Transverse colon (tissue), 4 donors: ENCODE results near the gene HEXA. TPM values are rescaled to one million over a fixed set of nuclear protein-coding genes. Genes with fewer than 3 reads are reported as not detected.

Source experiments
- DNase-seq: peaks from one replicate; pipeline ENCODE4 v3.0.0-alpha.2; 2019
- H3K27ac ChIP-seq, 4 donors: fragments of 200-600 bp; sonication (generic); 2 replicates each; pipeline ENCODE4 v1.5.1; 2016 to 2018; ENCODE audit warnings: inconsistent platforms in 4 of 4
- H3K27me3 ChIP-seq: fragments of 200-600 bp; sonication (generic); 2 replicates; pipeline ENCODE4 v1.5.1; 2017; ENCODE audit warnings: inconsistent platforms
- H3K36me3 ChIP-seq, 4 donors: fragments of 200-600 bp; sonication (generic); 2 replicates each; pipeline ENCODE4 v1.5.1; 2017 to 2019; ENCODE audit warnings: inconsistent platforms in 4 of 4
- H3K4me1 ChIP-seq, 4 donors: fragments of 200-600 bp; sonication (generic); 2 replicates each; pipeline ENCODE4 v1.5.1; 2017 to 2020; ENCODE audit warnings: inconsistent platforms in 4 of 4
- H3K4me3 ChIP-seq, 4 donors: fragments of 200-600 bp; sonication (generic); 1 replicate in 1 of 4; 2 replicates in 3 of 4; pipeline versions ENCODE4 v1.5.1 to v1.6.1; 2017 to 2019; ENCODE audit warnings: inconsistent platforms in 4 of 4
- H3K9me3 ChIP-seq, 2 donors: fragments of 200-600 bp; sonication (generic); 2 replicates each; pipeline ENCODE4 v1.5.1; 2017 to 2019; ENCODE audit warnings: inconsistent platforms in 2 of 2
- CTCF ChIP-seq, 5 experiments: fragments of 200-600 bp in 3 of 5; fragments of 450-650 bp in 2 of 5; sonication (generic) in 3 of 5; IDR thresholded peaks; 1 replicate in 2 of 5; 2 replicates in 3 of 5; pipeline ENCODE4 v1.5.1; 2016 to 2017; ENCODE audit warnings: antibody characterized with exemption in 5 of 5, inconsistent platforms in 3 of 5, mild to moderate bottlenecking in 2 of 5, moderate library complexity in 1 of 5
- EP300 ChIP-seq: sonication (generic); formaldehyde crosslinking; IDR thresholded peaks from one replicate; pipeline ENCODE4 v1.6.1; 2017; ENCODE audit warnings: antibody characterized with exemption, low read depth
- POLR2A ChIP-seq: fragments of 450-650 bp; IDR thresholded peaks from one replicate; pipeline ENCODE4 v1.6.1; 2016; ENCODE audit warnings: antibody characterized with exemption, mild to moderate bottlenecking, moderate library complexity
- POLR2AphosphoS5 ChIP-seq, 3 donors: sonication (generic); formaldehyde crosslinking; IDR thresholded peaks; one replicate each; pipeline ENCODE4 v1.6.1; 2016; ENCODE audit warnings: antibody characterized with exemption in 3 of 3
- WGBS, 2 donors: methylation state at CpG; one replicate each; pipeline ENCODE4 v1.1.5; 2018; ENCODE audit warnings: low coverage in 1 of 2; 5-methylcytosine and 5-hydroxymethylcytosine counted together
- in situ Hi-C, 4 donors: fragments of 200-750 bp; cut with MboI; loops; one replicate each; pipeline versions ENCODE4 v1.15.0 to v1.15.1; 2017; ENCODE audit warnings: low sequenced_read_pairs in 3 of 4, low pct_ligation_motif_present in 1 of 4, low pct_unique_long_range_greater_than_20kb in 1 of 4
- intact Hi-C: fragments of 100-400 bp; cut with DNase I; formaldehyde crosslinking; loops from one replicate; pipeline ENCODE4 v1.15.1; 2023; ENCODE audit warnings: low total_unique reads
- total RNA-seq, 4 donors: library from RNA; depleted of rRNA; stranded (reverse); fragments of >200 nt; gene quantifications; one replicate each; pipeline ENCODE4 v1.1.0, GENCODE V29; 2016

HEXA gene
- total RNA-seq, 4 donors from 2014 or later = 19.9 to 69.9 (median 50.9) TPM

GRCh38 chr15:72340366-72340765, 35.4 kb downstream of the HEXA start:
- Histone ChIP-seq H3K27ac (peak overlapping the region; percentile 33 to 80 (median 66)), H3K27me3 (no peaks in the 10 kb centered on the region), H3K4me3 (no peak overlapping the region), H3K36me3 (peaks cover 0 to 15% (median 0%) of the 10 kb centered on the region in 4 donors), H3K4me1 (no peaks in the 10 kb centered on the region), H3K9me3 (no peaks in the 10 kb centered on the region)
- no peak for TF ChIP-seq POLR2A
- TF ChIP-seq CTCF (IDR thresholded peaks at IDR 0.05) = no peak
- no peak for TF ChIP-seq EP300
- no peak for TF ChIP-seq POLR2AphosphoS5 (IDR thresholded peaks at IDR 0.05)
- intact Hi-C loops (no loop called here), in situ Hi-C loops (no loop called here)
- DNase-seq = no peak
- WGBS, 2 donors = 88 to 100% methylated on average over 1 of the region's 1 CpG

- in situ Hi-C loops = no loop called here
- Histone ChIP-seq H3K4me3 (no peak overlapping the region), H3K36me3 (peaks cover 0 to 10% (median 0%) of the 10 kb centered on the region in 4 donors), H3K27me3 (no peaks in the 10 kb centered on the region), H3K4me1 (no peaks in the 10 kb centered on the region), H3K9me3 (no peaks in the 10 kb centered on the region), H3K27ac (peak overlapping the region; percentile 33 to 80 (median 66))
- intact Hi-C loops = no loop called here
- WGBS, 2 donors = 47 to 56% methylated on average over 3 of the region's 3 CpGs
- TF ChIP-seq EP300 = peak; percentile 2
- TF ChIP-seq POLR2AphosphoS5 (IDR thresholded peaks at IDR 0.05) = peak; percentile 55 to 74 (median 71)
- no peak for TF ChIP-seq POLR2A
- no peak for DNase-seq
Observed at GRCh38 chr15:72339777-72340177, 36.0 kb downstream of the HEXA start.

- WGBS, 2 donors = 79 to 82% methylated on average over 5 to 9 of the region's 9 CpGs
- Histone ChIP-seq H3K36me3 (peaks cover 0 to 8% (median 0%) of the 10 kb centered on the region in 4 donors), H3K27ac (peak overlapping the region; percentile 63 to 80 (median 66)), H3K27me3 (no peaks in the 10 kb centered on the region), H3K9me3 (no peaks in the 10 kb centered on the region), H3K4me1 (no peaks in the 10 kb centered on the region), H3K4me3 (no peak overlapping the region)
- DNase-seq = no peak
- intact Hi-C loops = no loop called here
- in situ Hi-C loops = no loop called here
- TF ChIP-seq POLR2A (no peak), POLR2AphosphoS5 (IDR thresholded peaks at IDR 0.05) (peak in 1 of 3 donors; percentile 68)
Observed at GRCh38 chr15:72338617-72339321, 37.0 kb downstream of the HEXA start.

GRCh38 chr15:72338148-72338547, 37.7 kb downstream of the HEXA start:
- no peaks in the 10 kb centered on the region for H3K9me3 ChIP-seq
- peaks cover 0 to 5% (median 0%) of the 10 kb centered on the region in 4 donors for H3K36me3 ChIP-seq
- in situ Hi-C loops (no loop called here), intact Hi-C loops (no loop called here)
- no peaks in the 10 kb centered on the region for H3K27me3 ChIP-seq
- no peak for TF ChIP-seq POLR2A
- no peak for TF ChIP-seq CTCF (IDR thresholded peaks at IDR 0.05)
- peak overlapping the region in 3 of 4 donors; percentile 64 to 80 (median 67) for H3K27ac ChIP-seq
- no peak for DNase-seq
- H3K4me3 ChIP-seq = no peak overlapping the region
- WGBS, 2 donors = 96 to 98% methylated on average over 2 of the region's 2 CpGs
- H3K4me1 ChIP-seq = no peaks in the 10 kb centered on the region

- Histone ChIP-seq H3K4me1 (no peaks in the 10 kb centered on the region), H3K36me3 (peaks cover 0 to 5% (median 0%) of the 10 kb centered on the region in 4 donors), H3K4me3 (no peak overlapping the region), H3K27me3 (no peaks in the 10 kb centered on the region), H3K27ac (no peak overlapping the region), H3K9me3 (no peaks in the 10 kb centered on the region)
- in situ Hi-C loops (no loop called here), intact Hi-C loops (no loop called here)
- no peak for DNase-seq
- WGBS, 2 donors = 86 to 90% methylated on average over 2 of the region's 2 CpGs
- TF ChIP-seq CTCF (IDR thresholded peaks at IDR 0.05) (no peak), POLR2AphosphoS5 (IDR thresholded peaks at IDR 0.05) (no peak), POLR2A (no peak), EP300 (no peak)
Observed at GRCh38 chr15:72334842-72335241, 41.0 kb downstream of the HEXA start.
